Measurements from ENCODE around the gene DHRSX.

DNA sequence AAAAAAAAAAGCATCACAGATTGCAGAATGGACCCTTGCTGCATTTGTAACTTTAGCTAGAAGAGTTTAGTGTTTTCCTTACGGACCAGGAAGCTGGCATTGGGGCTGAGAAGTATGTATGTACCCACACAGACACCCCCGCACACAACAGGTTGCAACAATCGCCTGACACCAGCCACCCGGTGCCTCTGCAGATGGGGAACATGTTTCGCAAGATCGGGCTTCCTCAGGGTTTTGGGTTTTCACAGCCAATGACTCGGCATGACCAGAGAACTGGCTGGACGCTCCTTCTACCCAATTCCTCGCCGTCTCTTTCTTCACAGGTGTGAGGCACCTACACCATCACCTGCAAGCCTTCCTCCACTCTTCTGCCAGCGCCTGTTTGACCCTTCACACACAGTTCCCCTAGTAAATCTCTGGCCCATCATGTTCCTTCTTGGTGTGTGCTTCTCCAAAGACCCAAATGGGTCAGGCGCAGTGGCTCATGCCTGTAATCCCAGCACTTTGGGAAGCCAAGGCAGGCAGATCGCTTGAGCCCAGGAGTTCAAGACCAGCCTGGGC lies 70.4 kb downstream of the DHRSX start:
- TF ChIP-seq POLR2A (IDR thresholded peaks at IDR 0.05) (no peak), POLR2AphosphoS5 (IDR thresholded peaks at IDR 0.05) (no peak), EP300 (IDR thresholded peaks at IDR 0.05) (no peak)
- TF ChIP-seq, protein P1, sequence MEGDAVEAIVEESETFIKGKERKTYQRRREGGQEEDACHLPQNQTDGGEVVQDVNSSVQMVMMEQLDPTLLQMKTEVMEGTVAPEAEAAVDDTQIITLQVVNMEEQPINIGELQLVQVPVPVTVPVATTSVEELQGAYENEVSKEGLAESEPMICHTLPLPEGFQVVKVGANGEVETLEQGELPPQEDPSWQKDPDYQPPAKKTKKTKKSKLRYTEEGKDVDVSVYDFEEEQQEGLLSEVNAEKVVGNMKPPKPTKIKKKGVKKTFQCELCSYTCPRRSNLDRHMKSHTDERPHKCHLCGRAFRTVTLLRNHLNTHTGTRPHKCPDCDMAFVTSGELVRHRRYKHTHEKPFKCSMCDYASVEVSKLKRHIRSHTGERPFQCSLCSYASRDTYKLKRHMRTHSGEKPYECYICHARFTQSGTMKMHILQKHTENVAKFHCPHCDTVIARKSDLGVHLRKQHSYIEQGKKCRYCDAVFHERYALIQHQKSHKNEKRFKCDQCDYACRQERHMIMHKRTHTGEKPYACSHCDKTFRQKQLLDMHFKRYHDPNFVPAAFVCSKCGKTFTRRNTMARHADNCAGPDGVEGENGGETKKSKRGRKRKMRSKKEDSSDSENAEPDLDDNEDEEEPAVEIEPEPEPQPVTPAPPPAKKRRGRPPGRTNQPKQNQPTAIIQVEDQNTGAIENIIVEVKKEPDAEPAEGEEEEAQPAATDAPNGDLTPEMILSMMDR (IDR thresholded peaks at IDR 0.05), result no peak
